GM08714 (cell line): Measurements from ENCODE around the gene XXYLT1.

ENCODE experiments used
- H3K4me3 ChIP-seq: fragments of 200-500 bp; sonication (Bioruptor generic); 2 replicates; pipeline ENCODE4 v1.5.1; 2014; ENCODE audit warnings: mild to moderate bottlenecking, low read length, inconsistent platforms
- ZNF274 ChIP-seq: IDR thresholded peaks from 2 replicates; pipeline ENCODE4 v1.6.1; 2012; ENCODE audit warnings: mild to moderate bottlenecking, low read depth, low read length

Gene XXYLT1

GRCh38 chr3:195154111-195154791 is 116.7 kb downstream of the XXYLT1 start:
- no peak for TF ChIP-seq ZNF274
- no peak overlapping the region for H3K4me3 ChIP-seq

GRCh38 chr3:195153653-195154052 is 117.3 kb downstream of the XXYLT1 start:
- no peak for TF ChIP-seq ZNF274
- H3K4me3 ChIP-seq, result no peak overlapping the region

- H3K4me3 ChIP-seq, result no peak overlapping the region
Measured at GRCh38 chr3:195153130-195153529, 117.8 kb downstream of the XXYLT1 start.

GRCh38 chr3:195151866-195152541 is 119.0 kb downstream of the XXYLT1 start:
- no peak for TF ChIP-seq ZNF274
- H3K4me3 ChIP-seq, result no peak overlapping the region

More at GRCh38 chr3:195153130-195153529, 117.8 kb downstream of the XXYLT1 start:
- no peak for TF ChIP-seq ZNF274

GRCh38 chr3:195151402-195151801 is 119.6 kb downstream of the XXYLT1 start:
- H3K4me3 ChIP-seq, result no peak overlapping the region
- no peak for TF ChIP-seq ZNF274

- peak overlapping the region; percentile 52; the same call in 1 of the 2 replicates for H3K4me3 ChIP-seq
- TF ChIP-seq ZNF274, result no peak
Measured at GRCh38 chr3:195150181-195151118, 120.5 kb downstream of the XXYLT1 start.

GRCh38 chr3:195149292-195150030 is 121.5 kb downstream of the XXYLT1 start:
- TF ChIP-seq ZNF274, result no peak
- H3K4me3 ChIP-seq, result peak overlapping the region; percentile 52

GRCh38 chr3:195148549-195148948 is 122.4 kb downstream of the XXYLT1 start:
- peak overlapping the region; percentile 75 for H3K4me3 ChIP-seq
- TF ChIP-seq ZNF274, result no peak

GRCh38 chr3:195147649-195148080 is 123.3 kb downstream of the XXYLT1 start:
- no peak for TF ChIP-seq ZNF274
- peak overlapping the region; percentile 75 for H3K4me3 ChIP-seq

- no peak overlapping the region for H3K4me3 ChIP-seq
- TF ChIP-seq ZNF274, result no peak
Measured at GRCh38 chr3:195146131-195146530, 124.8 kb downstream of the XXYLT1 start.

GRCh38 chr3:195145579-195145978 is 125.4 kb downstream of the XXYLT1 start:
- TF ChIP-seq ZNF274, result no peak
- no peak overlapping the region for H3K4me3 ChIP-seq

- no peak for TF ChIP-seq ZNF274
- no peak overlapping the region for H3K4me3 ChIP-seq
Measured at GRCh38 chr3:195143221-195143620, 127.7 kb downstream of the XXYLT1 start.

GRCh38 chr3:195142519-195142918 is 128.4 kb downstream of the XXYLT1 start:
- no peak for TF ChIP-seq ZNF274

More at GRCh38 chr3:195142519-195142918, 128.4 kb downstream of the XXYLT1 start:
- no peak overlapping the region for H3K4me3 ChIP-seq
